ENCODE data around the gene MAP2K2. TPM values are rescaled to one million over a fixed set of nuclear protein-coding genes. Genes with fewer than 3 reads are reported as not detected.

MAP2K2 gene
- polyA plus RNA-seq, 1 experiment: 143 TPM

GRCh38 chr19:4089400-4089908 is 34.5 kb downstream of the MAP2K2 start:
- Histone ChIP-seq H3K36me3 (ENCODE audit: control insufficient read depth, insufficient read depth, low read length) (peaks cover 14% of the 10 kb centered on the region), H3K4me3 (ENCODE audit: low read depth, low read length) (no peak overlapping the region), H3K27me3 (ENCODE audit: control insufficient read depth, insufficient read depth, low read length) (no peaks in the 10 kb centered on the region)
- DNase-seq (ENCODE audit: low read depth): no peak
- ChIA-PET CTCF (interaction anchor here (0.7 kb wide), 1 partner anchor 40 kb away, joined by 3 read pairs; no protein-coding TSS in a partner anchor), POLR2A (no interaction called here)
- TF ChIP-seq, protein P1, sequence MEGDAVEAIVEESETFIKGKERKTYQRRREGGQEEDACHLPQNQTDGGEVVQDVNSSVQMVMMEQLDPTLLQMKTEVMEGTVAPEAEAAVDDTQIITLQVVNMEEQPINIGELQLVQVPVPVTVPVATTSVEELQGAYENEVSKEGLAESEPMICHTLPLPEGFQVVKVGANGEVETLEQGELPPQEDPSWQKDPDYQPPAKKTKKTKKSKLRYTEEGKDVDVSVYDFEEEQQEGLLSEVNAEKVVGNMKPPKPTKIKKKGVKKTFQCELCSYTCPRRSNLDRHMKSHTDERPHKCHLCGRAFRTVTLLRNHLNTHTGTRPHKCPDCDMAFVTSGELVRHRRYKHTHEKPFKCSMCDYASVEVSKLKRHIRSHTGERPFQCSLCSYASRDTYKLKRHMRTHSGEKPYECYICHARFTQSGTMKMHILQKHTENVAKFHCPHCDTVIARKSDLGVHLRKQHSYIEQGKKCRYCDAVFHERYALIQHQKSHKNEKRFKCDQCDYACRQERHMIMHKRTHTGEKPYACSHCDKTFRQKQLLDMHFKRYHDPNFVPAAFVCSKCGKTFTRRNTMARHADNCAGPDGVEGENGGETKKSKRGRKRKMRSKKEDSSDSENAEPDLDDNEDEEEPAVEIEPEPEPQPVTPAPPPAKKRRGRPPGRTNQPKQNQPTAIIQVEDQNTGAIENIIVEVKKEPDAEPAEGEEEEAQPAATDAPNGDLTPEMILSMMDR (IDR thresholded peaks at IDR 0.05; ENCODE audit: insufficient read depth, low read depth, low read length): no peak

- ChIA-PET POLR2A (no interaction called here), CTCF (no interaction called here)
- no peak for DNase-seq (ENCODE audit: low read depth)
- TF ChIP-seq, protein P1 (IDR thresholded peaks at IDR 0.05; ENCODE audit: insufficient read depth, low read depth, low read length): no peak
- Histone ChIP-seq H3K36me3 (ENCODE audit: control insufficient read depth, insufficient read depth, low read length) (peaks cover 11% of the 10 kb centered on the region), H3K4me3 (ENCODE audit: low read depth, low read length) (no peak overlapping the region), H3K27me3 (ENCODE audit: control insufficient read depth, insufficient read depth, low read length) (no peaks in the 10 kb centered on the region)
These were observed 34.9 kb downstream of the MAP2K2 start for GRCh38 chr19:4088975-4089374.

GRCh38 chr19:4087787-4088679 is 35.9 kb downstream of the MAP2K2 start:
- DNase-seq (ENCODE audit: low read depth): no peak
- H3K27me3 ChIP-seq (ENCODE audit: control insufficient read depth, insufficient read depth, low read length): no peaks in the 10 kb centered on the region
- H3K36me3 ChIP-seq (ENCODE audit: control insufficient read depth, insufficient read depth, low read length): peaks cover 9% of the 10 kb centered on the region
- ChIA-PET POLR2A (no interaction called here), CTCF (no interaction called here)
- TF ChIP-seq, protein P1 (IDR thresholded peaks at IDR 0.05; ENCODE audit: insufficient read depth, low read depth, low read length): no peak
- no peak overlapping the region for H3K4me3 ChIP-seq (ENCODE audit: low read depth, low read length)

GRCh38 chr19:4086411-4086867 is 37.5 kb downstream of the MAP2K2 start:
- POLR2A ChIA-PET: no interaction called here
- no peak for DNase-seq (ENCODE audit: low read depth)
- TF ChIP-seq, protein P1 (IDR thresholded peaks at IDR 0.05; ENCODE audit: insufficient read depth, low read depth, low read length): no peak
- Histone ChIP-seq H3K4me3 (ENCODE audit: low read depth, low read length) (no peak overlapping the region), H3K27me3 (ENCODE audit: control insufficient read depth, insufficient read depth, low read length) (no peaks in the 10 kb centered on the region), H3K36me3 (ENCODE audit: control insufficient read depth, insufficient read depth, low read length) (peaks cover 7% of the 10 kb centered on the region)
- CTCF ChIA-PET: interaction anchor here (0.8 kb wide), 1 partner anchor 53 kb away, joined by 3 read pairs; no protein-coding TSS in a partner anchor

GRCh38 chr19:4084547-4084877 is 39.4 kb downstream of the MAP2K2 start:
- Histone ChIP-seq H3K27me3 (ENCODE audit: control insufficient read depth, insufficient read depth, low read length) (no peaks in the 10 kb centered on the region), H3K4me3 (ENCODE audit: low read depth, low read length) (no peak overlapping the region), H3K36me3 (ENCODE audit: control insufficient read depth, insufficient read depth, low read length) (peaks cover 4% of the 10 kb centered on the region)
- ChIA-PET CTCF (no interaction called here), POLR2A (no interaction called here)
- TF ChIP-seq, protein P1 (IDR thresholded peaks at IDR 0.05; ENCODE audit: insufficient read depth, low read depth, low read length): no peak
- no peak for DNase-seq (ENCODE audit: low read depth)
